SK-N-SH treated with all-trans-retinoic acid at 6 μM for 48 hours (cell line): ENCODE measurements around the gene PKP4.

Experiments
- ATAC-seq: fragments of 200-7000 bp; cut with Tn5 transposase; 3 replicates; pipeline ENCODE4 v1.9.1; 2020; ENCODE audit warnings: mild to moderate bottlenecking, moderate library complexity
- GLIS3 ChIP-seq: fragments of 250-450 bp; sonication (Bioruptor Pico); IDR thresholded peaks from 2 replicates; pipeline ENCODE4 v1.5.0; 2020; ENCODE audit warnings: mild to moderate bottlenecking, moderate library complexity
- ISL1 ChIP-seq: fragments of 250-450 bp; sonication (Bioruptor Pico); IDR thresholded peaks from 2 replicates; pipeline ENCODE4 v2.1.2; 2022; ENCODE audit warnings: mild to moderate bottlenecking, moderate library complexity
- ZNF70 ChIP-seq: fragments of 450-650 bp; formaldehyde crosslinking; IDR thresholded peaks from 2 replicates; pipeline ENCODE4 v1.5.0; 2020; ENCODE audit warnings: mild to moderate bottlenecking, moderate library complexity
- ZNF8 ChIP-seq: fragments of 450-650 bp; formaldehyde crosslinking; IDR thresholded peaks from 2 replicates; pipeline ENCODE4 v1.5.0; 2020; ENCODE audit warnings: mild to moderate bottlenecking, moderate library complexity
- TF ChIP-seq, protein P1 (sequence below): fragments of 250-450 bp; sonication (Bioruptor Pico); IDR thresholded peaks from 2 replicates; pipeline ENCODE4 v1.5.0; 2020; ENCODE audit warnings: mild to moderate bottlenecking, moderate library complexity
- TF ChIP-seq, protein P2 (sequence below): fragments of 250-450 bp; sonication (Bioruptor Pico); IDR thresholded peaks from 2 replicates; pipeline ENCODE4 v1.5.1; 2021; ENCODE audit warnings: mild to moderate bottlenecking, moderate library complexity

Gene PKP4

DNA sequence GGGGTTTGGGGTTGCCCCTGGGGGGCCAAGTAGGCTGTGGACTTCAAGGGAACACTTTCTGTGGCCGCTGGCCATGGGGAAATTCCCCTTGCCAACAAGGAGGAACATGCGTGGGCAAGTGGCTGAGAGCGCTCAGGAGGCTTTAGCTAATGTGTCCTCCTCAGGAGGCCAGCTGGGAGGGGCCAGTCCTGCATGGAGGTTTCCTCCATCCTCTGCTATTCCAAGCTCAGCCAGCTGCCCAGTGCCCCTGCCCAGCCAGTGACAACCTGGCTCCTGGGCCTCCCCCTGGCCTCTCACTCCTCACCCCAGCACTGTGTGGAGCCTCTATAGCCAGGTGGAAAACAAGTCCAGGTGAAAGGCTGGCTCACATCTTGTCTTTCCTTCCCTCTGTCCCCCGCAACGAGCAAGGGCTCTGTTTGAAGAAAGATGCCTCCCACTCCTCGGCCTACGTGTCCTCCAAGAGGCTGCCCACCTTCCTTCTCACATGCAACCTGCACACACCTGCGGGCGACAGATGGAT is 273.9 kb downstream of the PKP4 start (continued):
- TF ChIP-seq, protein P1, sequence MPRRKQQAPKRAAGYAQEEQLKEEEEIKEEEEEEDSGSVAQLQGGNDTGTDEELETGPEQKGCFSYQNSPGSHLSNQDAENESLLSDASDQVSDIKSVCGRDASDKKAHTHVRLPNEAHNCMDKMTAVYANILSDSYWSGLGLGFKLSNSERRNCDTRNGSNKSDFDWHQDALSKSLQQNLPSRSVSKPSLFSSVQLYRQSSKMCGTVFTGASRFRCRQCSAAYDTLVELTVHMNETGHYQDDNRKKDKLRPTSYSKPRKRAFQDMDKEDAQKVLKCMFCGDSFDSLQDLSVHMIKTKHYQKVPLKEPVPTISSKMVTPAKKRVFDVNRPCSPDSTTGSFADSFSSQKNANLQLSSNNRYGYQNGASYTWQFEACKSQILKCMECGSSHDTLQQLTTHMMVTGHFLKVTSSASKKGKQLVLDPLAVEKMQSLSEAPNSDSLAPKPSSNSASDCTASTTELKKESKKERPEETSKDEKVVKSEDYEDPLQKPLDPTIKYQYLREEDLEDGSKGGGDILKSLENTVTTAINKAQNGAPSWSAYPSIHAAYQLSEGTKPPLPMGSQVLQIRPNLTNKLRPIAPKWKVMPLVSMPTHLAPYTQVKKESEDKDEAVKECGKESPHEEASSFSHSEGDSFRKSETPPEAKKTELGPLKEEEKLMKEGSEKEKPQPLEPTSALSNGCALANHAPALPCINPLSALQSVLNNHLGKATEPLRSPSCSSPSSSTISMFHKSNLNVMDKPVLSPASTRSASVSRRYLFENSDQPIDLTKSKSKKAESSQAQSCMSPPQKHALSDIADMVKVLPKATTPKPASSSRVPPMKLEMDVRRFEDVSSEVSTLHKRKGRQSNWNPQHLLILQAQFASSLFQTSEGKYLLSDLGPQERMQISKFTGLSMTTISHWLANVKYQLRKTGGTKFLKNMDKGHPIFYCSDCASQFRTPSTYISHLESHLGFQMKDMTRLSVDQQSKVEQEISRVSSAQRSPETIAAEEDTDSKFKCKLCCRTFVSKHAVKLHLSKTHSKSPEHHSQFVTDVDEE (CRISPR knock-in tag): no peak
- TF ChIP-seq ISL1 (no peak), GLIS3 (CRISPR knock-in tag) (no peak), ZNF70 (CRISPR knock-in tag) (no peak), ZNF8 (CRISPR knock-in tag) (no peak)

DNA sequence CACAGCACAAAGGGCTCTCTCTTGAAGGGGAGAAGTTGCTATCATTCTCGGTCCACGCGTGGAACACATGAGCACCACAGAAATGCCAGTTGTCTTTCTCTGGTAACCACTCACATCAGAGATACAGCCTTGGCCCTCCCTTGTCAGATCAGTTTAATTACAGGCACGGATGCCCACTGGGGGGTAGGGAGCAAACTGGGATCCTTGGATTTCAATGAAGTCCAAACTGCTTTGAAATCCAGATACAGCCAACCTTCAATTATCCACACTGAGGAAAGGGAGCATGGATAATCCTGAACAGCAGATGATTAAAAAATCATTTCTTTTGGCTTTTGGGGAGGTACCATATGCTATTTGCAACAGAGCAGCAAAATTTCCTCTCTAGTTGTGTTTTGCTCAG is 274.6 kb downstream of the PKP4 start:
- ATAC-seq: no peak
- TF ChIP-seq, protein P2, sequence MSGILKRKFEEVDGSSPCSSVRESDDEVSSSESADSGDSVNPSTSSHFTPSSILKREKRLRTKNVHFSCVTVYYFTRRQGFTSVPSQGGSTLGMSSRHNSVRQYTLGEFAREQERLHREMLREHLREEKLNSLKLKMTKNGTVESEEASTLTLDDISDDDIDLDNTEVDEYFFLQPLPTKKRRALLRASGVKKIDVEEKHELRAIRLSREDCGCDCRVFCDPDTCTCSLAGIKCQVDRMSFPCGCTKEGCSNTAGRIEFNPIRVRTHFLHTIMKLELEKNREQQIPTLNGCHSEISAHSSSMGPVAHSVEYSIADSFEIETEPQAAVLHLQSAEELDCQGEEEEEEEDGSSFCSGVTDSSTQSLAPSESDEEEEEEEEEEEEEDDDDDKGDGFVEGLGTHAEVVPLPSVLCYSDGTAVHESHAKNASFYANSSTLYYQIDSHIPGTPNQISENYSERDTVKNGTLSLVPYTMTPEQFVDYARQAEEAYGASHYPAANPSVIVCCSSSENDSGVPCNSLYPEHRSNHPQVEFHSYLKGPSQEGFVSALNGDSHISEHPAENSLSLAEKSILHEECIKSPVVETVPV (CRISPR knock-in tag): no peak
- TF ChIP-seq ISL1: no peak
